Kidney glomerular epithelial cell (primary cell): ENCODE results near the gene ADGRV1.

Experiments
- DNase-seq: peaks from one replicate; lab custom pipeline; 2025; lab: John Stamatoyannopoulos, UW

The ADGRV1 gene, protein sequence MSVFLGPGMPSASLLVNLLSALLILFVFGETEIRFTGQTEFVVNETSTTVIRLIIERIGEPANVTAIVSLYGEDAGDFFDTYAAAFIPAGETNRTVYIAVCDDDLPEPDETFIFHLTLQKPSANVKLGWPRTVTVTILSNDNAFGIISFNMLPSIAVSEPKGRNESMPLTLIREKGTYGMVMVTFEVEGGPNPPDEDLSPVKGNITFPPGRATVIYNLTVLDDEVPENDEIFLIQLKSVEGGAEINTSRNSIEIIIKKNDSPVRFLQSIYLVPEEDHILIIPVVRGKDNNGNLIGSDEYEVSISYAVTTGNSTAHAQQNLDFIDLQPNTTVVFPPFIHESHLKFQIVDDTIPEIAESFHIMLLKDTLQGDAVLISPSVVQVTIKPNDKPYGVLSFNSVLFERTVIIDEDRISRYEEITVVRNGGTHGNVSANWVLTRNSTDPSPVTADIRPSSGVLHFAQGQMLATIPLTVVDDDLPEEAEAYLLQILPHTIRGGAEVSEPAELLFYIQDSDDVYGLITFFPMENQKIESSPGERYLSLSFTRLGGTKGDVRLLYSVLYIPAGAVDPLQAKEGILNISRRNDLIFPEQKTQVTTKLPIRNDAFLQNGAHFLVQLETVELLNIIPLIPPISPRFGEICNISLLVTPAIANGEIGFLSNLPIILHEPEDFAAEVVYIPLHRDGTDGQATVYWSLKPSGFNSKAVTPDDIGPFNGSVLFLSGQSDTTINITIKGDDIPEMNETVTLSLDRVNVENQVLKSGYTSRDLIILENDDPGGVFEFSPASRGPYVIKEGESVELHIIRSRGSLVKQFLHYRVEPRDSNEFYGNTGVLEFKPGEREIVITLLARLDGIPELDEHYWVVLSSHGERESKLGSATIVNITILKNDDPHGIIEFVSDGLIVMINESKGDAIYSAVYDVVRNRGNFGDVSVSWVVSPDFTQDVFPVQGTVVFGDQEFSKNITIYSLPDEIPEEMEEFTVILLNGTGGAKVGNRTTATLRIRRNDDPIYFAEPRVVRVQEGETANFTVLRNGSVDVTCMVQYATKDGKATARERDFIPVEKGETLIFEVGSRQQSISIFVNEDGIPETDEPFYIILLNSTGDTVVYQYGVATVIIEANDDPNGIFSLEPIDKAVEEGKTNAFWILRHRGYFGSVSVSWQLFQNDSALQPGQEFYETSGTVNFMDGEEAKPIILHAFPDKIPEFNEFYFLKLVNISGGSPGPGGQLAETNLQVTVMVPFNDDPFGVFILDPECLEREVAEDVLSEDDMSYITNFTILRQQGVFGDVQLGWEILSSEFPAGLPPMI (N-terminal part only)

DNA sequence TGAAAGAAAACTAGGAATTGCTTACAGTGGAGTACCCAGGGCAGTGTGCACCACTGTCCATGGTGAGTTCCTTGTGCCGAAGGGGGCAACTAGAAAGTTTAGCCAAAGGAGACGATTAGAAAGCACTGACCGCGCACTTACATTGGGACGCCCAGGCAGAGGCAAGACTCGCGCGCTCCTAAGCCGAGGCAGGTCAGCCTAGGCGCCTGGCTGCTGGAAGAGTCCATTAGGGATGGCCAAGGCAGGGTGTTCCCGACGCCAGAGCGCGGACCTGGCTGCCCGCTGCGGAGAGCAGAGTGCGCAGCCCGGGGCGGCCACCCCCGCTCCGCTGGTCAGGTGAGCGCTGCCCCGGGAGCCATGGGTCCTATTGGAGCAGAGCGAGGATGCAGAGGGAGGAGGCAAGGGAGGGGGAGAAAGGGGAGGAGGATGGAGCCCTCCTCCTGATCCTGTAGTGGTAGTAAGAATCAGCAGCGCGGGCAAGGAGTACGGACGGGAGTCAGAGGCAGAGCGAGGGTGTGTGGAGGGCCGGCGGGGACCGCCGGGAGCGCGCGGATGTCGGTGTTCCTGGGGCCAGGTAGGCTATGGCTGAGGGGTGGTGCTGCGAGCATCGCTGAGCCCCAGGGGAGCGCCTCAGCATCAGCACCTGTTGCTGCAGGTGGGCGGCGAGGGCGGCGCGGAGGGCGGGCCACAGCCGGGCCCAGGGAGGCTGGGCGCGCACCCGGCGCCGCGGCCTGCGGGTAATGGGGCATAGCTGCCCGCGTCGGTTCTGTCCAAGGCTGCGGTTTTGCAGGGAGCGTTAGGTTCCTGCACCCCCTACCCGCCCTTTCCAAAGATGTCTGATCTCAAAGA is at the start of gene ADGRV1:
Gene ADGRV1 (plus strand): TSS at position 454 of the 849 bp plus-strand sequence. CDS start 99 bp downstream, at position 553.
- peak; percentile 70 for DNase-seq

DNA sequence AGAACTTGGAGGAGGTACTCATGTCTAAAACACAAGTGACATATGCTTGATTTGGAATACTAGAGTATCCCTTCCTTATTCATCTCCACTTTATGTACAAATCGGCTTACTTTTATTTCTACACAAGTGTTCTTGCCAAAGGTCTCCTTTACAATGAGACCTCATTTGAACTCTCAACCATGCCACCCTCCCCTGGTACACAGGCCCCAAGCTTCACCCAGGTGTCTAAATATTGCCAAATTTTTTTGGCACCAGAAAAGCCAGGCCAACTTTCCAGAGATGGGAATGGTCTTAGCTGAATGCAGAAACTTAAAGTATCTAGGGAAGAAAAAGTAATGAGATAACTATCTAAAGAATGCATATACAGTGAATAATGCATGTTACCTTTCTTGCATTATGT is 48.2 kb upstream of the ADGRV1 start:
- DNase-seq, result no peak

DNA sequence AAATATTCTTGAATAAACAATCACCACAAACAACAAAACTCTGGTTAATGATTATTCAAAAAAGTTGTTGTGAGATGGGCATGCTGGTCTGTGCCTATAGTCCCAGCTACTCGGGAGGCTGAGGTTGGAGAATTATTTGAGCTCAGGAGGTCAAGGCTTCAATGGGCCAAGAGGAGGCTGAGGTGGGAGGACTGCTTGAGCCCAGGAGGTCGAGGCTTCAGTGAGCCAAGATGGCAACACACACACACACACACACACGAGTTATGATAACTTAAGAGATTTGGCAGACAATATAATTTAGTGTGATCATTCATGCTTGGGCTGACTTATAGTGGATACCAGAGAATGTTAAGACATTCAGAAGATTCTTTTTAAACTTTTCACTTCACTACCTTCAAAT is 44.1 kb upstream of the ADGRV1 start:
- DNase-seq, result no peak

DNA sequence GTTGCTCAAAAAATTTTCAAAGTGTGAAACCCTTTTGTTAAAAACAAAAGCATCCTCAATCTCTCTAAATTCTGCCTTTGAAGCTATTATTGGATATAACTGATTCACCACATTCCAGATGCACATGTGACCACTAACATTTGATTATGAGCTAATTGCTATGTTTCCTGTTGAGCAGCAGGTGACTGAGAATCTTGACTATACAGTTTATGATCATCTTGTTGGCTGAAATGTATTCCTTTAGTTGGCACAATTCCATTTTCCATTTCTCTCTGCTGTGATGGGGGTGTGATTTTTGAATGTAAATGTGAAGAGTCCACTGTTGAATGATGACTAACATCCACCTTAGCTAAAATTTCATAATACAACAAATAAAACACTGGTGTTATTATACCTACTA is 39.9 kb upstream of the ADGRV1 start:
- DNase-seq, result peak; percentile 7

DNA sequence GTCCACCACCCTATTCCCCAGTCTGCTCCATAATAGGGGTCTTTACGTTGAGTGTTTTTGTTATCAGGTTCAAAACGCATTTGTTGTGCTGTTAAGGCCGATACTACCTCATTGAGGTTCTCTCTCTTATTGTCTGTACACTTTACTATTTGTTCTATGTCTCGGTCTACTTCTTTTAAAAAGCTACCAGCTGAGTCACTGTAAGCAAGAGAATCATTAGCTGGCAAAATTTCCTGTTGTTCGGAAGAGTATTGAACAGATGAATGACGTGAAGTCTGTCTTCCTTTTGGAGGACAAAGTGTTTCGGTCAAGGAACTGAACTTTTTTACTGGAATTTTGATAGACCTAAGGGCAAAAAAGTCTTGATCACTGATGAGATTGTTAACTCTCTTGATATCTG is 39.5 kb upstream of the ADGRV1 start:
- DNase-seq, result no peak

DNA sequence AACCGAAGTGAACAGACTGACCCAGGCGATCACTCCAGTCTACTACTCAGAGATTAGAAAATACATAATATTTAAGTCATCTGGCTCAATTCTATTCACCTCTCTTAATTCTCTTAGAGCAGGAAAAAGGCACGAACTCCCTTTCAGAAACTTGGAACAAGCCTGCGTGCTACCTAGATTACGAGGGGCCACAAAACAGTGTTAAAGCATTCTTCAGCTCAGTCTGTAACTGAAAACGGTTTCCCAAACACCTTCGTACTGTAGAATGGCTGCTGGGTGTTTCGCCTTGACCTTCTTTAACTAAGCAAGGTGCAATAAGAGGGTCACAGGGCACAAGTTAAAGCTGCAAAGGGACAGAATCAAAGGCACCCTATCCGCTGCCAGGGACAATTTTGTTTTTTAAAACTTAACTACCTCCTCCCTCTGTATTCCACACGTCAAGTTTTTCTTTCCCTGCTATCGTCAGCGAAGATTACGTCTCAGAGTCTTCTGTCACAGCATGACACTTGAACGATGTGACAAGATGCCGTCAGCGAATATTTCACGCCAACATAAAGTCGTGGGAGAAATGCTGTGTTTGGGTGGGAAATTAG is 29.9 kb upstream of the ADGRV1 start:
- no peak for DNase-seq

DNA sequence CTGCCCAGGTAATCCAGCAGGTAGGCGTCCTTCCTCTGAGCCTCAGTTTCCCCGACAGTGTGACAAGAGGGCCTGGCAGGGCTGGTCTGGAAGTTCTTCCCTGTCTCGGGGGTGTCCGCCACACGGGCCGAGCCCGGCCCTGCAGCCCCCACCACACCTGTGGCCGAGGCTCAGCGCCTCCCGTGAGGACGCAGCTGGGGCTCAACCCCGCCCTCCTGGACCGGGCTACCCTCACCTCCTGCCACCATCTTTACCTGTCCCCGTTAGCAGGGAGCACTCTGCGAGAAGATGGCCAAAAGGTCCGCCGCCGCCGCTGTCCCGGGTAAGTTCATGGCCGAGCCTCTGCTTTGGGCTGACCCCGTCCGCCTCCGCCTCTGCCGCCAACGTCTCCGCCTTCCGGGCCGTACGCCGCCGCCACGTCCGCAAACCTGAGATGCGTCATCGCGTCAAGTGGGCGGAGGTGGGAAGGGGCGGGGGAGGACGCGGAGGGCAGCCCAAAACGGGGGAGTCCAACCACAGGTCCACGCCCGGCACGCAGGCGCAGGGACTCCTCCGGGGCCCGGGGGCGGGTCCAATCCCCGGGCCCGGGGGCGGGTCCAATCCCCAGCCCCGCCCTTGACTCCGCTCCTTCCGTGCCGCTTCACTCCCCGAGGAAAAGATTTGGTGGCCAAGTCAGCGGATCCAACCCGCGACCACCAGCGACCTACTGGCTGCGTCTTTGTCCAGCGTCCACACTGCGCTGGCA is 29.2 kb upstream of the ADGRV1 start, which contains the start of gene LYSMD3:
Gene LYSMD3 (minus strand): TSS at position 391 of the 745 bp plus-strand sequence. CDS start 4,295 bp downstream, outside the sequence.
- peak; percentile 85 for DNase-seq

DNA sequence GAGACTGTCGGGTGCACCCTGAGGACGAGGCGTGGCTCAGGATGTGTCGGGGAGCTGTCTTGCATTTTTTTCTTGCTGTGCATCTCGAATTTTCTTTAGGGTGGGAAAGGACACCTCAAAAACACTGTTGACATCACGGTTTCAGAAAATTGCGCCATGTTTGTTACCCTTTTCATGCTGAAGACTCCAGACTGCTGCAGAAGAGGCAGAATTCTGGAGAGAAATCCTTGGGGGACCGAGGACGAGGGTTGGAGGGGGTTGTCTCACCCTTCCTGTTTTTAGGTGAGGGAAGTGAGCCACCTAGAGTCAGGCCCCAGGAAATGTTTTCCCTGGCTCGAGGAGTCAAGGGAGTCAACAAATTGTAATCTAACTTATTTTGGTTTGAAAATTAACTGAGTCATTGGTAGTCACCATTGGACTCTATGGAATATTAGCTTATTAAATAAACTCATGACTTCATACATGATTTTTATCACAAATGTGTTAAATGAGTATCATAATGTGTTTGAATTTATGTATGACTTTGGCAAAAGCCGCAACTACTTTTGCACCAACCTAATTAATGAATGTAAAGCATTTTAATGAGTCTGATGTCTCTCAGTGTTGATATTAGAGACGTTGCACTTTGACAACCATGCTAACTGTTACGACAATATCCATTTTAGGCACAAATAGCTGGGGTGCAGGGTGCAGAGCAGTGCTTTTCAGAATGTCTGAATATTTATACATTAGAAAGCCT is 28.5 kb upstream of the ADGRV1 start:
- DNase-seq, result peak; percentile 59

DNA sequence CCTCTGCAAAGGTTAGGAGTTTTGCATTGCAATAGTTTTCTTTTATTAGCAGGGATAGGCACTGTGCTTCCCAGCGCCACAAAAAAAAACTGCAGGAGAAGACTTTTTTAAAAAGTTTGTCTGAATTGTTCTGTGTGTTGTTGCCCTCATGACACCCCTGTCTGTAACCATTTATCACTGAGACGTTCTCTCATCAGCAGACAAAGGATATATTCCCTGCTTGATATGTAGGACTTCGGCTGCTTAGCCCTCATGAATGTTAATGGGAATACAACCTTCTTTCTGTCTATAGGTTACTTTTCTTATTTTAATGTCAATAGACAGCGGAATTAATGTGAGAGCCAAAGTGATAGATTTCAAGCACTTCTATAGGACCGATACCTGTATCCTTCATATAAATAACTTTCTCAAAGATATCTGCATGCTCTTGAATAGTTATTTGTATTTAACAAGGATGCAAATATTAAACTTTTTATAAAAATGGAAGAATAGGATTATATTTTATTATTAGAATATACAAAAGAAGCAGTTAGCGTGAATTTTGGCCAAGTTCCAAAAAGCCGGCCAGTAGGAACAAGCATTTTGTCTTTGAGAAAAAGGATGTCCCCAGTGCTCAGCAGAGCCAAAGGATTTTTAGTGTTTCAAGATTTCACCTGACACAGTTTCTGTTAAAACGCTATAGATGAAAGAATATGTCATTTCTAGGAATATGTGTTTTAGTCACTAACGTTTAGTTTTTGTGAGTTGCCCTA is 27.7 kb upstream of the ADGRV1 start:
- DNase-seq, result no peak

DNA sequence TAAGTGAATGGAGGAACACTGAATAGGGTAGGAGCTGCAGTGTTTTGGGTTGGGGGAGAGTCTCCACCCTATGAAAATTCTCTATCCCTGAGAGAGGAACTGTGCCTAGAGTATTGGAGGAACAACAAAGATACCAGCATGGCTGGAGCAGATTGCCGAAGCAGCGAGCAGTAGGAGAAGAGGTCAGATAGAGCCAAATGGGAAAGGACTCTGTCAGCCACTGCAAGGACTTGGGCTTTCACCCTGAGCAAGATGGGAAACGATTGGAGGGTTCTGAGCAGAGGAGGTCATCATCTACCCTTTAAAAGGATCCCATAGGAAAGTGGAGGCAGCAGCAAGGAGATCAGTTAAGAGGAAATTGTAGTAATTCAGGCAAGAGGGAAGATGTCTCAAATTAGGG is 24.8 kb upstream of the ADGRV1 start:
- DNase-seq, result no peak

DNA sequence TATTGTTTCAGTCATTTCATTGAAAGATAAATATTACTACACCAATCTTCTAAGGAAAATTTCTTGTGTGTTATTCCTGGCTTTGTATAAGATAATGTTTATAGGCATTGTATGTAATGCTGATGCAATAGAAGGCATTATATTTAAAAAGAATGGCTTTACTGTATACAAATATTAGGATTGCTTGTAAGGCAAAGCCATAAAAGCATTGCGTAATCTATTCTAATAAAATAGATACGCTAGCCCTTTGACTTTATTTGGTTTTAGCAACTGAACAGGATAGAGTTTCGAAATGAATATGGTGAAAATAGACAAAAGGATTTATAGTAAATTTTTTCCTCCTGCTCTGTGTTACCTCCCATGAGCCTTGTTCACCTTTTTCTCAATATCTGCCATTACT is 23.7 kb upstream of the ADGRV1 start:
- DNase-seq, result no peak

DNA sequence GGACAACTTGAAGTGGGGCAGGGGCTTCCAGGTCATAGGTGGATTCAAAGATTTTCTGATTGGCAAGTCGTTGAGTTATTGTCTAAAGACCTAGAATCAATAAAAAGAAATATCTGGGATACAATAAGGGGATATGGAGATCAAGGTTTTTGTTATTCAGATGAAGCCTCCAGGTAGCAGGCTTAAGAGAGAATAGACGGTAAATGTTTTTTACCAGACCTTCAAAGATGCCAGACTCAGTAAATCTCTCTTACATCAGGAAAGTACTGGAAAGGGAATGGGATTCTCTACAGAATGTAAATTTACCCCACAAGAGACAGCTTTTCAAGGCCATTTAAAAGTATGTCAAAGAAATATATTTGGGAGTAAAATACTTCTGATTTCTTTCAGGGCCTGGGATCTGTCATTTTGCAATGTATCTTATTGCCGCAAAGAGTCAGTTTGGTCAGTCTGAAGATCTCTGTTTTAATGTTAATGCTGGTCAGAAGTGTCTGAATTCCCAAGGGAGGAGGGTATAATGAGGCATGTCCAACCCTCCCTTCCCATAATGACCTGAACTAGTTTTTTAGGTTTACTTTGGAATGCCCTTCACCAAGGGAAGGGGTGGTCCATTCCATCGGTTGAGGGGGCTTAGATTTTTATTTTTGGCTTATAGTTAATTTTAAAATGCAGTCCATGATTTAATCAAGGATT is 15.6 kb upstream of the ADGRV1 start:
- no peak for DNase-seq

DNA sequence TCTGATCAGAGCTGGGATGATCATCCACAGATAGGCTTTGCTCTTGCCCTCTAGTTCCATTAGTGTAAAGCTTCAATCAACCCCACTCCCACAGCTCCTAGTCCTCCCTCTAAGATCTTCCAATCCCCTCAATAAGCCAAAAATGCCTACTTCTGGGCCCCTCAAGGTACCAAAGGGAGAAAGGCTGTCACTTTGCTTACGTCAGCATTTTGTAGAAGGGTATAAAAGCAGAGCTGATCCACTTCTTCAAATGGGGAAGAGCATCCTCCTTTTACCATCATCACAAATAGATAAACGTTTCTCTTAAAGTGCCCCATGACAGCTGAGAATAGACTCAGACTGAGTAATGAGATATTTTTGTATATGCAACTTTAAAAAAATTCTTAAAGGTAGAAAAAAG is 13.1 kb upstream of the ADGRV1 start:
- no peak for DNase-seq

DNA sequence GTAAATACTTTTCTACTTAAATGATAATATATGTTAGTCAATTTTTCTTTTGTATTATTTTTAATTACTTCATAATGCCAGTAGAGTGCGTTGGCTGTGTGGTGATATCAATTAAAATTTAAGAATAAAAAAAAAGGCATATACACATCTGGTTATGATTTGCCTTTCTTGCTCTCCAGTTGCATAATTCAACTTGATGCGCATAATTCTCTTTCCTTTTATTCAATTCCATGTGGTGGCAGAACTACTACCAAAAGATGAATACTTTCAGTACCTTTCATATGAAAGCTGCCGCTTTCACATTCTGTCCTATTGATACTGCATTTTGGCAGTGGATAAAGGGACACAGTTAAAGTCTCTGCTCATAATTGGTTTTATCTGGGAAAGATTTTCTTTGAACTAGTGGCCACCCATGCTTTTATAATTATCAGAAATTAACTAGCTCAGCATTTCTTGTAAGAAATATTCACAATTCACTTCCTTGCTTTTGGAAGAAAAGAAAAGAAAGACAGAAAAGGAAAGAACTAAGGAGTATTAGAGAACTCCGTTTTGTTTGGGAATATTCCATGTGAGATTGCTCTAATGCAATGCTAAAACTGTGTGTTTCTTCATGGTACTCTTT is 12.3 kb upstream of the ADGRV1 start:
- no peak for DNase-seq

DNA sequence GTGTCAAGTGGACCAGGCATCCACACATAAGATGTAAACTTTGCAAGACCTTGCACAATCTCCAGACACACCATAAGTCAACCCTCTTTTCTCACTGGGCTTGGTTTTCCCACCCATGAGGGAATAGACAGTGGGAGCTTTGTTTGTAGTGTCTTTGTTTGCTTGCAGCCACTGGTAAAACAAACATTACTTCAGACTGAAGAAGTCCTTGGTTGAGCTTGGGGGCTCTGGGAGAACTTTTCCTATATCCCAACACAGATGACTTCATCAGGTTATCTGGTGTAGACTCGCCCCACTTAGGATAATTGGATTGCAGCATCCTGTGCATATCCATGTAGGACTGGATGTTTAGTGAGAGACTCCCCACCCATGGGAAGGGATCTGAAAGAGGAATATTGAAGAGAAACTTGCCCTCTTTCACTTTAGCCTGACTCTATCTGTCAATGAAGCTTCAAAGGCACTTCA is 11.5 kb upstream of the ADGRV1 start:
- no peak for DNase-seq

DNA sequence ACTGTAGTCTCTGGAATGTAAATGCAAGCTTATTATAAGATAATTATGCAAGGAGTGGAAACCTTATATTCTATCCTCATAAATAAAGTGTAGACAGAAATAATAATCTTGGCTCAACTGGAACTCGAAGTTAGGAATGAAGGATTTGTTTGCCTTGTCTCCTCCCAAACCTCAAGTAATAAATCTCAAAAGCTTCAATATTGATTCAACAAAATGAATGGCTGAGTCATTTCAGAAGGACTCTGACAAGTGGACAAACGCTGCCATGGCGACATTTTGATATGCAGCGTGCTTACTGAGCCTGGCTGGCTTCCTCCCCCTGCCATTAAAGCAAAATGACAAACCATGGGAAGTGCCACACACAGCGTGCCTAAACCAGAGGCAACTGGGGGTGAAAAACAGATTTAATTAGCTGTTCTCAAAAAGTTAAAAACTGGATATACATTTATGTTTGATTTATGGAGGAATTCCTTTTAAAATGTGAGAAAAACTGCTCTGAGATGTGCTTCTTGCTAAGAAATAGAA is 10.5 kb upstream of the ADGRV1 start:
- peak; percentile 25 for DNase-seq

DNA sequence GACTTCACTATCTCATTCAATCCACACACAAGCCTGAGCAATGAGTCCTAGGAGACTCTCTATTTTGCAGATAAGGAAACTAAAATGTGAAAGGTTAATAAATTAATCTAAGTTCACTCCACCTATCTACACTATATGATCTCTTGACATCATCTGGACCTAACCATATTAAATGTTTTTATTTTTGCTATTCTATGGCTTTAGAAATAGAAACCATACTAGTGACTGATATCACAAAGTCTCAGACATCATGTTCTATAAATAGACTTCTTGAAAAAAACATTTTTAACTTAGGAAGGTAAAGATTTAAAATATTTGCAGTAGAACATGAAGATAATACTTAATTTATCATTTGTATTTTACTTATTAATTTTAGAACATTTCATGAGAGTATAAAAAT is 9.4 kb upstream of the ADGRV1 start:
- DNase-seq, result no peak
